KMS-11 (cell line): ENCODE measurements around the gene TMEM263.
"Not testable (repeated sequence)": the region's sequence is repeated elsewhere in the genome, so short reads cannot be mapped to it uniquely, and the experiment has no call there.

Experiments
- H2AFZ ChIP-seq: fragments of 200-600 bp; sonication (generic); 2 replicates; pipeline ENCODE4 v1.6.1; 2016; ENCODE audit warnings: antibody characterized with exemption, mixed run types, low read depth
- H3K27ac ChIP-seq: fragments of 200-600 bp; sonication (generic); 2 replicates; pipeline ENCODE4 v1.6.1; 2016; ENCODE audit warnings: mild to moderate bottlenecking, mixed run types
- H3K27me3 ChIP-seq: fragments of 200-600 bp; sonication (generic); 2 replicates; pipeline ENCODE4 v1.6.1; 2017; ENCODE audit warnings: mild to moderate bottlenecking, low read depth, mixed run types, moderate library complexity; ENCODE audit not compliant: insufficient read depth
- H3K36me3 ChIP-seq: fragments of 200-600 bp; sonication (generic); 2 replicates; pipeline ENCODE4 v1.6.1; 2017; ENCODE audit warnings: mild to moderate bottlenecking, mixed run types; ENCODE audit not compliant: insufficient read depth
- H3K4me1 ChIP-seq: fragments of 200-600 bp; sonication (generic); 2 replicates; pipeline ENCODE4 v1.6.1; 2016; ENCODE audit warnings: mild to moderate bottlenecking, low read depth, mixed run types; ENCODE audit not compliant: poor library complexity, severe bottlenecking
- H3K4me2 ChIP-seq: fragments of 200-600 bp; sonication (generic); 2 replicates; pipeline ENCODE4 v1.7.0; 2016; ENCODE audit warnings: mild to moderate bottlenecking, mixed run types
- H3K4me3 ChIP-seq: fragments of 200-600 bp; sonication (generic); IDR thresholded peaks from 2 replicates; pipeline ENCODE4 v1.6.1; 2017; ENCODE audit warnings: low read depth, low read length, mixed read lengths; ENCODE audit not compliant: insufficient read depth
- H3K79me2 ChIP-seq: fragments of 200-600 bp; sonication (generic); 2 replicates; pipeline ENCODE4 v1.6.1; 2016; ENCODE audit warnings: low read depth, mixed run types; ENCODE audit not compliant: insufficient read depth
- H3K9ac ChIP-seq: fragments of 200-600 bp; sonication (generic); 2 replicates; pipeline ENCODE4 v1.6.1; 2016; ENCODE audit warnings: mild to moderate bottlenecking, mixed run types
- H4K20me1 ChIP-seq: fragments of 200-600 bp; sonication (generic); 2 replicates; pipeline ENCODE4 v1.6.1; 2016; ENCODE audit warnings: mild to moderate bottlenecking, mixed run types; ENCODE audit not compliant: insufficient read depth
- CTCF ChIP-seq: fragments of 200-600 bp; sonication (generic); conservative IDR thresholded peaks from 2 replicates; pipeline ENCODE4 v1.6.1; 2017; ENCODE audit warnings: low read depth, mild to moderate bottlenecking, antibody characterized with exemption, low read length, moderate library complexity, mixed read lengths

The TMEM263 gene

GRCh38 chr12:106986135-106986534 is 30.4 kb downstream of the TMEM263 start:
- H3K36me3 ChIP-seq = no peaks in the 10 kb centered on the region
- H3K4me3 ChIP-seq = no peak overlapping the region
- H3K27ac ChIP-seq = no peak overlapping the region
- peaks cover 11% of the 10 kb centered on the region for H3K4me1 ChIP-seq
- TF ChIP-seq CTCF = no peak
- no peaks in the 10 kb centered on the region for H4K20me1 ChIP-seq
- H3K27me3 ChIP-seq = no peaks in the 10 kb centered on the region
- no peaks in the 10 kb centered on the region for H3K79me2 ChIP-seq
- peak overlapping the region; percentile 86 for H3K4me2 ChIP-seq
- peak overlapping the region; percentile 76; the same call in 1 of the 2 replicates for H2AFZ ChIP-seq
- peak overlapping the region; percentile 49; the same call in 1 of the 2 replicates for H3K9ac ChIP-seq

DNA sequence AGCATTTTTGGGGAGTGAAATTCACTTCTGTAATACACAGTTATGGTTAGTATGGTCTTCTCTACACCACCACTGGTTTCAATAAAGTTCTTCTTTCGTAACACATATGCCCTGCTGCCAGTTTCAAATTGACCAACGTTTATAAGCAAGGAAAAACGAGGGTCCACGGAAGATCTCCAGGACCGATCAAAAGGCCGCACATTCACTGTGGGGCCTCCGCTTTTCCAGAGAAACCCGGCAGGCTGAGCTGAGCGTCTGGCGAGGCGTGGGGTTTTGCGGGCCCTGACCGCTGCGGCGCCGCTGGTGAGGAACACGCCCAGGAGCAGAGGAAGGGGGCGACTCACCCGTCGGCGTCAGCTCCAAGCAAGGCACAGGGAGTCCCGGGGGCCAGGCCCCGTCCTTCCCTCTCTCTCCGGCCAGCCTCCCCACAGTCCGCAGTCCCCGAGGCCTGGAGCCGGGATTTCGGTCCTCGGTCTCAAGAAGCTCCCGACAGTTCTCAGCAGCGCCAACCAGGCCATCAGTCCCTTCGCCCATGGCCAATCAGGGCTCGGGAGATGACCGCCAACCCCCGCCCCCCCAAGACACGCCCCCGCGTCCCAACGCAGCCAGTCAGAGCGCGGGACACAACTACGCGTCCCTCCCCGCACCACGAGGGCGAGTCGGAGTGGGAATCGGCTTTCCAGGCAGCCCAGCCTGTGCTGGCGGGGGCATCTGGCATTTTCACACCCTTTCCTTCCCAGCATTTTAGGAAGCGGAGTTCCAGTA is 31.1 kb downstream of the TMEM263 start, which contains the start of gene MTERF2:
Gene MTERF2 (minus strand): TSS at position 522 of the 765 bp plus-strand sequence. CDS start 8,432 bp downstream, outside the sequence.
- peaks cover 11% of the 10 kb centered on the region for H3K4me1 ChIP-seq
- no peaks in the 10 kb centered on the region for H3K27me3 ChIP-seq
- TF ChIP-seq CTCF = no peak
- no peaks in the 10 kb centered on the region for H3K79me2 ChIP-seq
- no peaks in the 10 kb centered on the region for H3K36me3 ChIP-seq
- peak within 1 kb of the TSS; percentile 49; the same call in 1 of the 2 replicates for H3K9ac ChIP-seq
- H3K27ac ChIP-seq = no peak within 1 kb of the TSS; the same call in 1 of the 2 replicates
- peak within 1 kb of the TSS; percentile 86 for H3K4me2 ChIP-seq
- H4K20me1 ChIP-seq = no peaks in the 10 kb centered on the region
- no peak within 1 kb of the TSS for H3K4me3 ChIP-seq
- peak within 1 kb of the TSS; percentile 76 for H2AFZ ChIP-seq

- no peaks in the 10 kb centered on the region for H3K36me3 ChIP-seq
- no peak for TF ChIP-seq CTCF
- peak overlapping the region; percentile 76; the same call in 1 of the 2 replicates for H2AFZ ChIP-seq
- no peaks in the 10 kb centered on the region for H4K20me1 ChIP-seq
- H3K79me2 ChIP-seq = no peaks in the 10 kb centered on the region
- H3K27me3 ChIP-seq = no peaks in the 10 kb centered on the region
- peak overlapping the region; percentile 60; the same call in 1 of the 2 replicates for H3K4me2 ChIP-seq
- no peak overlapping the region for H3K9ac ChIP-seq
- H3K4me1 ChIP-seq = peaks cover 11% of the 10 kb centered on the region
- H3K27ac ChIP-seq = no peak overlapping the region
- H3K4me3 ChIP-seq = no peak overlapping the region
Observed at GRCh38 chr12:106987846-106988245, 32.1 kb downstream of the TMEM263 start.

DNA sequence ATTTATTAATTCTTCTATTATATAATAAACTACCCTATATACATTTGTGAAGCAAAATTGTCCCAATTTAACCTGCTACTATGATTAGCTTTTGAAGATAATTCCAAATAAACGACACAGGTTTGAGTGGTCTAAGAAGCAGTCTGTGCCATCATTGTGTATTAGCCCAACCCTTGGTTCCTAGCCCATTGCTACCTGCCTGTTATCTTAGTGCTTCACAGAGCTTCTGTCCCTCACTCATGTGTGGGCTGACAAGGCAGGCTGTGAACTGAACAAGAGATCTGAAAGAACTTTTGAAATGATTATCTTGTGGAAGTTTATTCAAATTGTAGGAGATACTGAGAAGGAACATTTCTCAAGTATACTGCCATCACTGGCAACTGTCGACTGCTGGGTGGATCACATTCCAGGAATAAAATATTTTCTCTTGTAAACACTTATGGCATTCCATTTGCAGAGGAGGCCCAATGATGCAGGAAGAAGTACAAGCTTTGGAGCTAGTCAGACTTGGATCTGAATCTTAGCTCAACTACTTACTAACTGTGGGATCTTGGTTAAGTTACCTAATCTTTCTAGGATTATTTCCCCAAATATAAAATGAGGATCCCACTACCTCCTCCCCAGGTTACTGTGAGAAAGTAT is 39.0 kb downstream of the TMEM263 start:
- Histone ChIP-seq H3K4me2 (no peak overlapping the region), H3K4me3 (no peak overlapping the region), H2AFZ (no peak overlapping the region), H3K36me3 (no peaks in the 10 kb centered on the region), H3K4me1 (no peaks in the 10 kb centered on the region), H3K79me2 (no peaks in the 10 kb centered on the region), H3K27ac (no peak overlapping the region), H4K20me1 (no peaks in the 10 kb centered on the region), H3K9ac (no peak overlapping the region), H3K27me3 (no peaks in the 10 kb centered on the region)
- no peak for TF ChIP-seq CTCF

DNA sequence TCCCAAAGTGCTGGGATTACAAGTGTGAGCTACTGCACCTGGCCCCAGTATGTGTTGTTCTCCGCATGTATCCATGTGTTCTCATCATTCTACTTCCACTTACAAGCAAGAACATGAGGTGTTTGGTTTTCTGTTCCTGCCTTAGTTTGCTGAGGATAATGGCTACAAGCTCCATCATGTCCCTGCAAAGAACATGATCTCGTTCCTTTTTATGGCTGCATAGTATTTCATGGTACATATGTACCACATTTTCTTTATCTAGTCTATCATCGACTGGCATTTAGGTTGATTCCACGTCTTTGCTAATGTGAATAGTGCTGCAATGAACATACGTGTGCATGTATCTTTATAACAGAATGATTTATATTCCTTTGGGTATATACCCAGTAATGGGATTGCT is 40.4 kb downstream of the TMEM263 start:
- not testable (repeated sequence) for H2AFZ ChIP-seq, H3K27ac ChIP-seq, H3K4me3 ChIP-seq, H3K27me3 ChIP-seq, H3K79me2 ChIP-seq, H3K4me1 ChIP-seq, H3K36me3 ChIP-seq, H3K4me2 ChIP-seq, H4K20me1 ChIP-seq, H3K9ac ChIP-seq
